T-helper 2 cell treated with Interferon-gamma antibody and Interleukin-4, amounts not matched to agents 100 ng/mL and 5 ng/mL, for 36 hours (primary cell): ENCODE results near the gene PAX8. TPM values are rescaled to one million over a fixed set of nuclear protein-coding genes. Genes with fewer than 3 reads are reported as not detected.

Experiments used
- intact Hi-C: fragments of 100-400 bp; cut with micrococcal nuclease; formaldehyde crosslinking; loops from one replicate; pipeline ENCODE4 v1.15.1; 2023
- total RNA-seq: library from RNA; stranded (reverse); gene quantifications from 2 replicates; pipeline ENCODE4 v1.2.3, GENCODE V29; 2022

PAX8 gene
- total RNA-seq, 1 donor from 2014 or later: 0.45 TPM

DNA sequence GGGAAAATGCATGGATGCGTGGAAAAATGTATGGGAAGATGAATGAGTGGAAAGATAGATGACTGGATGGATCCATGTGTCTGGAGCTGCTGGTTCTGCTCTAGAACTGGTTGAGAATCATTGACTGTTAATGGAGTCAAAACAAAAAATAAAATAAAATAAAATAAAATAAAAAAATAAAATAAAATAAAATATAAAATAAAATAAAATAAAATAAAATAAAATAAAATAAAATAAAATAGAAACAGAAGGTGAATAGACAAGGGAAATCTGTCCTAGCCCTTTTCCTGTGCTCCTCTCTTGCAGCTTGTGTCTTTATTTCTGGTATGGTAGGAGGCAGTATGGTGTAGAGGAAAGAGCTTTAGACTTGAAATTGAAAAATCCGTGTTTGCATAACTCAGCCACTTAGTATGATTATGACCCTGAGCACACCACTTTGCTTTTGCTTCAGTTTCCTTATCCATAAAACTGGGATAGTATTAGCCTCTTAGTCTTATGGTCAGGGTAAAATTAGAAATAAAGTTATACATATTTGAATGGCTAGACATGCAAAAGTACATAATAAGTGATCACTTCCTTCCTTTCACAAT is 54.0 kb downstream of the PAX8 start:
- intact Hi-C loops: no loop called here

DNA sequence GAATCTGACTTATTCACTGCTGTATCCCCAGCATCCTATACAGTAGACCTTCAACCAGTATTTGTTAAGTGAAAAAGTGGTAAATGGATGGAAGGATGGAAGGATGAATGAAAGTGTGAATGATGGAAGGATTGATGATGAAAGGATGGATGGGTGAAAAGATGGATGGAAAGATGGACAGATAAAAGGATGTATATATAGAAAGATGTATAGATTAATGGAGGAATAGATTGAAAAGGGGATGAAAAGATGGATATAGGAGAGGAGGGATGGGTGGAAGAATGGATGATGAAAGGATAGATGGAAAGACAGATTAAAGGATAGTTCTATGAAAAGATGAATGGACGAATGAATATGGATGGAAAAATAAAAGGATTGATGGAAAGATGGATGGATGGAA is 54.9 kb downstream of the PAX8 start:
- intact Hi-C loops: no loop called here

DNA sequence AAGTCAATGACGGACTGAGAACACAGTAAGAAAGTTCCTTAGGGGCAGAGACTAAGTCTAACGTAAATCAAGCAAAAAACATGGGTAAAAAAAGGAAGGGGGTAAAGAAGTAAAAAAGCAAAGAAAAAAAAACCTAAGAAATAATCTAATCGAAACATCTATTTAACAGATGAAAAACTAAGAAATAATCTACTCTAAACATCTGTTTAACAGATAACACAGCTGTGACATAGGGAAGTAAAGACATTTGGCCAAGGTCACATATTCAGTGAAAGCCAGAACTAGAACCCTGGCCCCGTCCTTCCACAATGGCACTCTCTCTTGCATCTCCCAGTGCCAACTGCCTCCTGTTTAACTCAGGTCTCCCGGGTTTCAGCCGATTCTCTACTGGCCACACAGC is 56.9 kb downstream of the PAX8 start:
- intact Hi-C loops: no loop called here

DNA sequence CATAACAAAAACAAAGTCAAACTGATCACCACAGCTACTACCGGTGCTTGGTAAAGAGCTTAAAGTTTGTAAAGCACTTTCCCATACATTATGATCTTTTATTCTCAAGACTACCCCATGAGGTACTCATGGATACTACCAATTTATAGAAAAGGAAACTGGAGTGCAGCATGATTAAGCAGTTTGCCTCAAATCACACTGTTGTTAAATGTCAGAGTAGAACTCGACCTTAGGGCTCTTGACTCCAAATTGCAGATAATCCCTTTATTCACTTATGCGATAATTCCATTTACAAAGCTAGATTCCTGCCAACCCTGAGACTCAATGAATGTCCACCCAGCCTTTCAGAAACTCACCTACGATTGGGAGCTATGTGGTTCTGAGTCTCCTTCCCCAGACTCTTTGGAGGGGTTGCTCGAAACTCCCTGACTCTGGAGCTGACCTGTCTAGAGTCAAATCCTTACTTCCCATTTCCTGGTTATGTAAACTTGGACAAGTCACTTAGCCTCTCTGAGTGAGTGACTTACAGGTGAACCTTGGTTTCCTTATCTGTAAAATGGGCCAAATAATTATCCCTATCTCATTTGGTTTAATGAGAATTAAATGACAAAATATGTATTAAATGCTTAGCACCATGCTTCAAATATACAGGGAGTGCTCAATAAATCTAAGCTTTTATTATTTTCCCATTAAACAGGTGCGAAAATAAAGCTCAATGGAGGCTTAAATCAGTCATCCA is 57.6 kb downstream of the PAX8 start:
- intact Hi-C loops: no loop called here

DNA sequence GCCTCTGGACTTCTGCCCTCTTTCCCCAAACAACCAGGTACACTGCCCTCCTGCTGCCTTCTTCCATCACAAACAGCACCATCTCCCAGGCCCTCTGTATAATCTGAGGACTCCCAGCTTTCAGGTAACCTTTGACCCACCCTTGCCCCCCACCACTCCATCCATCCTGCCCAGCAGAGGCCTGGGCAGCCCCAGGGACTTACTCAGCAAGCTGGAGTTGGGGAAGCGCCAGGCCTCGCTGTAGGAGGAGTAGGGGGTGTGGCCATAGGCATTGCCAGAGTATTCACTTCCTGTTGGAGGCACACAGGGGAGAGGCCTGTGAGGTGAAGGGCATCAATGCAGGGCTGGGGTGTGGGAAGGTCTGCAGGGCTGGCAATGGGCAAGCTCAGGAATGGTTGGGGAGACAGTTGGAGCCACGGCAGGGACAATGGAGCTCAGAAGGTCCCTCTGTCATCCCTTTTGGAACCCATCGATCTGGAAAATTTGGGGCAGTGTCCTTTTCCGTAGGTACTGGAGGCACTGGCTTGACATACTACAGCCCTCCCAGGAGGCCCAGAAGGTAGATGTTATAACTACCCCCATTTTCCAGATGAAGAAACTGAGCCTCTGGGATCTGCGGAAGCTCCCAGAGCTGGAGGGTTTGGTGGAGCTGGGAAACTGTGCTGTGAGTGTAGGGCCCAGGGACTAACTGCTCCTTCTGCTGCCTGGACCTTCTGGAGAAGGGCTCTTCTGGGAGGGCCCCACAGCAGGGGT is 58.7 kb downstream of the PAX8 start:
- intact Hi-C loops: no loop called here

DNA sequence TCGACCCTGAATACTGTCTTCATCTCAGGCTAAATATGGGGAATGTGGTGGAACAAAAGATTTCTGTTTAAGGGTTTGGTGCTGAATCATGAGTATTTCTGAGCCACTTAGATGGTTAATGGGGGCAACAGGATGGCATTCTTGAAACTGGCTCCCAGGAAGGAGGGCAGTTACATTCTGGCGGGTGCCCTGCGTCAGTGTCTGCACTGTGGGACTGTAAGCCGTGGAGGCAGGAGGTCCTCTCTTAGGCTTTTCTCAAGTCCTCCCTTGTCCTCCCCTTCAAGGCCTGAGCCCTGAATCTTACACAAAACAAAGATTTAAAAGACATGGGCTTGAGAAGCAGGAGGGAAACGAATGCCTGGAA is 59.2 kb downstream of the PAX8 start:
- intact Hi-C loops: no loop called here

DNA sequence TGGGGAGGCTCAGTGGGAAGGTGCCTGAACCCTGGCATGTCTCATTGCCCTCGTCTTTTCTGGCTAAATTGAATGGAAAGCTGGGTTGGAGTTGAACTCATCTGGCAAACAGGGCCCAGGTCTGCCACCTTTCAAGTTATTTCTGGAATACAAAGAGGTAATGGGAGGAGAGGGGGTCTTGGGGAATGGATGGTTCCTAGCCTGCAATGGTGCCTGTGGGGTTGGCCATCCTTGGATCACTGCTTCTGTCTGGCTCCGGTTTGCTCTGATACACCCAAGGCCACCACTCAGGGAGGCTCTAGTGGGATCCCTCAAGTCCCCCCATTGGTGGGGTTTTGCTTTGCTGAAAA is 59.7 kb downstream of the PAX8 start:
- intact Hi-C loops: no loop called here

DNA sequence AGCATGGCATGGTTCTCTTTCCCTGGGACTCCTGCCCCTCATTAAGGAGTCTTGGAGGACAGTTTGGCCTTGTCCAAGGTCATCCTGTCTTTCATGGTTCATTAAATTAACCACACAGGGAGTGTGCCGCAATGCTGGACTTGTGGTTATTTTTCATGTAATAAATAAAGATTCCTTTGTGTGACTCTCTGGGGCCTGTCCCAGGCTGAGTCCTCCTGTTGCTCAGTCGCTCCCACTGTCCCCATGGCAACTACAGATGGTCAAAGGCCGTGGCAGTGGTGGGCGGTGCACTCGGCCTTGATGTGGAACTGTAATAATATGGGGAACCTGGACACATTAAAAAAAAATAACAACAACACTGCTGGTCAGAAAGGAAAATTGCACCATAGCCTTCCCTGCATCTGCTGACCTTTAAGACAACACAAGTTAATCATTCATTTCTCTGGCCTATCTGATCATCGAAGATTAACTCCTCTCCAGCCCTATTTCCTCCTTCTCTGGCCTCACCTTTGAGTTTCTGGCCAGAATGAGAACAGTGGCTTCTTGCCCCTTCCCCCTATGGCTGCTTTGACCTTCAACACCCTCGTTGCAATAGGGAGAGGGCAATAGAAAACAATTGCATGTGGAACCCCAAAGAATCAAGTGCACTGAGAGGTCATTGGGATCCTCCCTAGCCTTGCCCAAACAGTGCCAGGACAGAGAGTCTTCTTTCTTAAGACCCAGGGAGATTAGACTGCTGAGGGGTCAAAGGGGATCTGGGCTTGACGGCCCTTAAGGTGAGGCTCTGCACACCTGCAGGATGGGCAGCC is 60.2 kb downstream of the PAX8 start:
- intact Hi-C loops: no loop called here

DNA sequence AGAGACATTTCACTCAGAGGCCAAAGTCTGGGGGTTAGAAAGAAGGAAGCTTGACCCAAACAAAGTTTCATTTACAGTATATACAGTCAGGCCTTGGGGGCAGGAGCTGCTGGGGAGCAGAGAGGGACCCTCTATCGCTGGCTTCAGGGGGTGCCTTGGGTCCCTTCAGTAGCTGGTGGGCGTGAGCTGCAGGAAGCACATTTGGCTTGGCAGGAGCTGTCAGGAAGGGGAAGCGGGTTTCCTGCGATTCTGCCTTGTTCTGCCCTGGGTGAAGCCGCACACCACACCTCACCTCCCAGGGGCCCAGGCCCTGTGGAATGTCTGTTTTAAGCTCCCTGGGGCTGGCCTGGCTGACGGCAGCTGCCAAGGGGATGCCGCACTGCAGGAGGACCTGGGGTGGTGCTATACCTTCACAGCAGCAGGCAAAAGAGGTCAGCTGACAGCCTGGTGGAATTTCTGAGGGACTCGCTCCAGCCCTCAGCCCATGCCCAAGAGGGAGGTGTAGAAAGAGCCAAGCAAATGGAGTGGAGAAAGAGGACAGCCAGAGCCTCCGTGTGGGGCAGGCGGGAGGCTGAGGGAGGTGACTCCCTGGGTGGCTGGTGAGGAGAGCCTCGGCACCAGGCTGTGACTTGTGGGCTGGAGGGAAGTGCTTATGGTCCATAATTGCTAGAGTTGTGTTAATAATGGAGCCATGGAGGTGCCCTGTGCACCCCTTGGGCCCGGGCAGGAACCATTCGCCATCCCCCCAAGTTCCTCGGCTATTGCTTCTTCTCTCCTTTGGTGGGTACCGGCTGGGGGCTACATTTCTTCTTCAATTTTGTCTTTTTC is 61.1 kb downstream of the PAX8 start:
- intact Hi-C loops: no loop called here

DNA sequence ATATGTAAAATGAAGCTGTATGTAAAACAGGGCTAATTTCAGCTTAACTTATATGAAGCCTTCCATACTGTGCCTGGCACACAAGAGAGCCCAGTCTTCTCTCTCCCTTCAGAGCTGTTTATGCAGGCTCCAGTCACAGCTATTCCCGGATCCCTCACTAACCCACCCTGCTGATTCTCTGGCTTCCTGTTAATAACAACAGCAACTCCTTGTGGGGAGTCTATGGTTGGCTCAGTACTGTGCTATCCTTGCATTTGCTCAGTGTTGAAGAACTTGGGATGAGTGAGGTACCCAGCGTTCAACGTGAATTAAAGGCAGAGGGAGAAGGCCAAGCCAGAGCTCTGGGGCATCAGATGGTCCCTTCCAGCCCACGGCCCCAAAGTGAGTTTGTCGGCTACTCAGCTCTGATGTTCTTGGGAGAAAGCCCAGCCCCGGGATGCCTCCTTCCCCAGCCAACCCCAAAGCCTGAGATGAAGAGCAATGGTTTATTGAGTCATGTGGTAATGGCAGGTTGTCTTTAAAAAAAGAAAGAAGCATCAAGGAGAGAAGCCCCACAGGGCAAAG is 61.7 kb downstream of the PAX8 start:
- intact Hi-C loops: no loop called here

DNA sequence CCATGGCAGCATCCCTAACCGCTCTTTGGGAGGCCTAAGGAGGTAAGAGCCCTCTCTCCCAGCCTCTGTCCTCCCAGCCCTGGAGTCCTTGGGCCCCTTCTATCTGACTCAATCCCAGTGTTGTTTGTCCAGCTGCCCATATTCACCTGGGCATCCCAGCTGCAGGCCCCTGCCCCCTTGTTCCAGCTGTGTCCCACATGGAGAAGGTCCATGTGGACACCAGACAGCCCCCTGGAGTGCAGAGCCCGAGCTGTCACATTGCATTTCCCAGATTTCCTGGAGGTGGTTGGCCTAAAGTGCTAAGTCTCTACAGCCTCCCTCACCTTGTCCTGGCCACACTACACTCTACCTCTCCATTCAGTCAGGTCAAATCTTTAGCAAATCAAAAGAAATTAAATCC is 62.4 kb downstream of the PAX8 start:
- intact Hi-C loops: no loop called here

DNA sequence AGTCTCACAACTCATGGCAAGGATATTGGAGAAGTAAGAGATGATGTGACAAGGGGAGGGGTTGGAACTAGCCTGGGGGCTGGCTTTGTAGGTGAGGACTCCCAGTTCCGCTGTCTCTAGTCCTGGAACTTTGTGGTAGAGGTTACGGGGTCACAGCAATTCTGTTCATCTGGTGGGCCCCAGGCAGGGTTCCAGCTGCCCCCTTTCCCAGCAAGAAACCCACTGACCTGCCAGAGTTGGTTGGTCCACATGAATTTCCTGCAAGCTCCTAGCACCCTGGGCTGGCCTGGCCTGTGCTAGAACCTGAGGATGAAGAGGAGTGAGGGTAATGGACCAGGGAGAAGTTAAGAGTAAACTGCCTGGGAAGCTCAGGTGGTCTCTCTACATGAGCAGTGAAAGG is 63.7 kb downstream of the PAX8 start:
- intact Hi-C loops: no loop called here

DNA sequence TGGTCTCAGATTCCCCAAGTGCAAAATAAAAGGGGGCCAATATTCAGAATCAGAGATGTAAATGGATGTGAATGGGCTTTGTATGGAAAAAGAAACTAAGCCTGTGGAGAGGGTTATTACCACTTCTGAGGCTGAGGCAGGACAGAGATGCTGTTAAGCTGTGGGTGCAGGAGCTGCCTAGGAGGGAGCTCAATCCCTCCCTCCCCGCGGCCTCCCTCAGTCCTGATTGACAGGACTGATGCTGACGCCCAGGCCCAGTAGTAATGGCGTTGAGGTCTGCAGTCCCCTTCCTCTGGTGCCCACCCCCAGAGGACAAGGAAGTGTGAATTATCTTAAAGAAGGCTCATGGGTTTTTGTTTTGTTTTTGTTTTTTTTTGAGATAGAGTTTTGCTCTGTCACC is 64.6 kb downstream of the PAX8 start:
- intact Hi-C loops: no loop called here

DNA sequence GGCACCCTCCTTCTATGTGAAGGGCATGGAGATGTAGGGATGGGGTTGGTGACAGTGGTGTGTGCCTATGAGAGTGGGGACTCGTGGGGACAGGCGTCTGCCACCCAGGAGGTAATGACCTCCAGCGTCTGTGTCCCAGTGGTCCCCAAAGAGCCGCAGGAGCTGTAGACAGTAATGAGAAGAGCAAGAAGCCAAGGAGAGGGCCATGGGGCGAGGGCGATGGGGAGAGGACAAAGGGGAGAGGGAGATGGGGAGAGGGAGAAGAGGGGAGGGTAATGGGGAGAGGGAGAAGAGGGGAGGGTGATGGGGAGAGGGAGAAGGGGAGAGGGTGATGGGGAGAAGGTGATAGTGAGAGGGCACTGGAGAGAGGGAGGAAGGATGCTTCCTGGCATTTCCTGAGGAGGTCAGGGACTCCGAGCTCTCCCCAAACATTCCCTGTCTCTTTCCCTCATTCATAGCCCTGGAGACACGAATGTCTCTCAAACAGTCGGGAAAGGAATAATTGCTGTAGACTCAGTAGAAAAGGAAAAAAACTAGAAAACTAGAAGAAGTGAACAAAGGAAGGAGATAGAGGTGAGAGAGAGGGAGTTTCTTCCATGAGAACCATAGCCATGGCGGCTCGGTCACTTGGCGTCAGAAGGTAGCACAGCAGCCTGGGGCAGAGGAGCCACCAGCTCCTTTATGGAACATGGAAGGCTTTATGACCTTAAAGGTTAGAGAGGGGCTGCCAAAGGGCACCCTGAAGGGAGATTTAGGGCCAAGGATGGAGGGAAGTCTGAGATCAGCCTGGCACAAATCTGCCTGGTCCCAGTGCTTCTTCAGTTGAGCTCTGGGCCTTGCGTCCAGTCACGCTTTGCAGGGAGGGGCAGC is 65.4 kb downstream of the PAX8 start:
- intact Hi-C loops: no loop called here

DNA sequence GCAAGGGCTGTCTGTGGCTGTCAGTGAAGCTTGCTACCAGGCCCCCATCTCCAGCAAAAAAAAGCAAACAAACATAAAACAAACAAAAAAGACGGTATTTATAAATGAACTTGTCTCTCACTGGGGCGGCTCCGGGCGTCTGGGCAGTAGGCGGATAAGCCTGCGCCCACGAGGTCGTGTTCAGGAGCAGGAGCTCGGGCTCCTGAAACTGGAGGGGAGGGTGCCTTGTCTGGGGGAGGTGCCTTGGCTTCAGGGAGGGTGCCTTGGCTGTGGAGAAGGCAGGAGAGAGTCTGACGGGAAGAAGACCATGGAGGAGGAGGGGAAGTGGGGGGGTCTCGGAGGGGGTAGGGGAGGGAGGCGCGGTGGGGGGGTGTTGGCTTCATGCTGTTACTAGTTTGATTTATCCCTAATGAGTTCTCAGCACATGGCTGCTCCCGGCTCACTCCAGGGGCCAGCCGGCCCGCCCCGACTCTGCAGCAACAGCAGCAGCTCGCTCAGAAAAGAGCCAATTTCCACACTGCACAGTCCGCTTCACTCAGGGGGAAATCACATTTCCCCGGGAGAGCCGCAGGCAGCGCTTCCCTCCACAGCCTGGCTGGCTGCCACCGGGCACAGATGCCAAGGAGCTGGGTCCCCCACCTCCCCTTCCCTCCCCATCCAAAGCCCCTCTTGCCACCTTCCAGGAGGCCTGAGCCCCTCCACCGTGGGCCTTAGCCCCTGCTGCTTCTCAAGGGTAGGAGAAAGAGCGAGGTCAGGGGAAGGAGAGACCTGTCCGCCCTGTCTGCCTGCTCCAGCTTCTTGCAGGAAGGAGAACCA is 66.3 kb downstream of the PAX8 start:
- intact Hi-C loops: no loop called here

DNA sequence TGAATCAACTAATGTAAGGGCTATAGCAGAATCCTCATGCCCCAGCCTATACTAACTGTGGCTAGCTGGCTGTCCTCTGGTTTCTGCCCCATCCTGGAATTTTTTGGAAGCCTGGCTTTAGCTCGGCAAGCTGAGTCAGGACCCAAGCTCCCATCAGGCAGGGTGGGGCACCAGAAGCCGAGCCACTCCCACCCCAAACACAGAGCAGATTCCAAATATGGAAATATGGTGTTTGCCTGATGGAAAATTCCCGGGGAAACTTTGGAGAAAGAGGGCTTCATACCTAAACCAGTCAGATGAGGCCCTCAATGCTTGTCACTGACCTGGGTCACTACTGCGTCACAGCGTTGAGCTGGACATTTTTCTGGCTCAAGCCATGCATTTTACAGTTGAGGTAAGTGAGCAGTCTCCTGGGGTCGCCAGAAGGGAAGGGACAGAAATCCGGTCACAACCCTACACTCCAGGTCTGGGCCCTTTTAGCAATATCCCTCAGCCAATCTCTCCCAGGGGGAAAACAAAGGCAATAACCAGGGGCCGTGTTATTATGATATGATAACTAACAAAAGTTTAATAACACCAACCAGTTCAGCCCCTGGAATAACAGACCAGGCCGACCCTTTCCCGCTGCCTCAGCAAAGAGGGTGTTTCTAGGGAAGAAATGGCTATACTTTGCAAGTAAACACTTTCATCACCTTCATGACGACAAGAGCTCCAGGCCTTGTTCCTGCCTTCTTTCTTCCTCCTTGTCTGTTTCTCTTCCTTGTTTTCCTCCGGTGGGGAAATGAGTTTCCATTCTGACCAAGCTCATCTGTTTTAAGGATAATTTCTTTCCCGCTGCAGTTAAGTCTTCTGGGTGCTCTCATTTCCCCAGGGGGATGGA is 67.3 kb downstream of the PAX8 start:
- intact Hi-C loops: no loop called here

DNA sequence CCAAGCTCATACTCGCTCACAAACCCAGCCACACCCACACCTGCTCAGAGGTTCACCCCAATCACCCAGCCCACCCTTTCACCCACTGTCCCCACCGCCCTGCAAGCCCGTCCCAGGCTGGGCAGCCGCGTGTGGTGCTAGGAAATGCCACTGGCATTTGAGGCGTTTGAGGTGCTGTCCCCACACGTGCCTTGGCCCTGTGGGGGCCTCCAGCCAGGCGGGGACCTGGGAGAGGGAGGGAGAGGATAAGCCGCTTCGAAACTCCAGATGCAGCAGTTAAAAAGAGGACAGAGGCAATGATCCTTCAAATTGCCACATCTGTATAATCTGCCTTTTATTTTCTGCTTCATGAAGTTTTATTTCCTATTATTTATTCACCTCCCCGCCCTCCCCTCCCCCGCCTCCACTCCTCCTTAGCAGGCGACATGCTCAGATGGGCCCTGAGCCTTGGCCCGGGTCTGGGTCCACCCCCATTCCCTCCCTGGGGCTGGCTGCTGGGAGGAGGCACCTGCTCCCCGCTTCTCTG is 69.0 kb downstream of the PAX8 start:
- intact Hi-C loops: no loop called here
